Measurements from ENCODE around the gene THSD7B. TPM values are rescaled to one million over a fixed set of nuclear protein-coding genes. Genes with fewer than 3 reads are reported as not detected.

THSD7B gene
- polyA plus RNA-seq, 1 experiment, result not detected

- Histone ChIP-seq H3K9me3 (ENCODE audit: control insufficient read depth, insufficient read depth, low read length) (peaks cover 15% of the 10 kb centered on the region), H3K4me3 (ENCODE audit: low read depth, low read length) (no peak overlapping the region), H3K27ac (ENCODE audit: low read depth, low read length) (no peak overlapping the region), H3K27me3 (ENCODE audit: control insufficient read depth, insufficient read depth, low read length) (no peaks in the 10 kb centered on the region)
- no peak for DNase-seq (ENCODE audit: low read depth, low spot score)
- ChIA-PET CTCF (no interaction called here), POLR2A (no interaction called here)
- TF ChIP-seq CTCF (IDR thresholded peaks at IDR 0.05; ENCODE audit: low read depth, low read length), result no peak
Observed at GRCh38 chr2:137511526-137511925, 746.2 kb downstream of the THSD7B start.

GRCh38 chr2:137521653-137522619 lies 756.6 kb downstream of the THSD7B start:
- ChIA-PET POLR2A (no interaction called here), CTCF (no interaction called here)
- DNase-seq (ENCODE audit: low read depth, low spot score), result no peak
- no peak for TF ChIP-seq CTCF (IDR thresholded peaks at IDR 0.05; ENCODE audit: low read depth, low read length)
- H3K27me3 ChIP-seq (ENCODE audit: control insufficient read depth, insufficient read depth, low read length), result no peaks in the 10 kb centered on the region
- peaks cover 16% of the 10 kb centered on the region for H3K9me3 ChIP-seq (ENCODE audit: control insufficient read depth, insufficient read depth, low read length)
- H3K27ac ChIP-seq (ENCODE audit: low read depth, low read length), result no peak overlapping the region
- H3K4me3 ChIP-seq (ENCODE audit: low read depth, low read length), result no peak overlapping the region

- ChIA-PET POLR2A (no interaction called here), CTCF (no interaction called here)
- no peak for DNase-seq (ENCODE audit: low read depth, low spot score)
- TF ChIP-seq CTCF (IDR thresholded peaks at IDR 0.05; ENCODE audit: low read depth, low read length), result no peak
- Histone ChIP-seq H3K27ac (ENCODE audit: low read depth, low read length) (no peak overlapping the region), H3K27me3 (ENCODE audit: control insufficient read depth, insufficient read depth, low read length) (no peaks in the 10 kb centered on the region), H3K9me3 (ENCODE audit: control insufficient read depth, insufficient read depth, low read length) (peaks cover 16% of the 10 kb centered on the region), H3K4me3 (ENCODE audit: low read depth, low read length) (no peak overlapping the region)
Observed at GRCh38 chr2:137522620-137523011, 757.3 kb downstream of the THSD7B start.

GRCh38 chr2:137523931-137524330 lies 758.6 kb downstream of the THSD7B start:
- Histone ChIP-seq H3K4me3 (ENCODE audit: low read depth, low read length) (no peak overlapping the region), H3K27ac (ENCODE audit: low read depth, low read length) (no peak overlapping the region), H3K27me3 (ENCODE audit: control insufficient read depth, insufficient read depth, low read length) (no peaks in the 10 kb centered on the region), H3K9me3 (ENCODE audit: control insufficient read depth, insufficient read depth, low read length) (peaks cover 12% of the 10 kb centered on the region; the same call in 1 of the 2 replicates)
- no peak for DNase-seq (ENCODE audit: low read depth, low spot score)
- POLR2A ChIA-PET, result no interaction called here
- CTCF ChIA-PET, result no interaction called here
- TF ChIP-seq CTCF (IDR thresholded peaks at IDR 0.05; ENCODE audit: low read depth, low read length), result no peak

GRCh38 chr2:137525132-137525531 lies 759.8 kb downstream of the THSD7B start:
- Histone ChIP-seq H3K4me3 (ENCODE audit: low read depth, low read length) (no peak overlapping the region), H3K27ac (ENCODE audit: low read depth, low read length) (no peak overlapping the region), H3K9me3 (ENCODE audit: control insufficient read depth, insufficient read depth, low read length) (peaks cover 12% of the 10 kb centered on the region; the same call in 1 of the 2 replicates), H3K27me3 (ENCODE audit: control insufficient read depth, insufficient read depth, low read length) (no peaks in the 10 kb centered on the region)
- ChIA-PET POLR2A (no interaction called here), CTCF (no interaction called here)
- TF ChIP-seq CTCF (IDR thresholded peaks at IDR 0.05; ENCODE audit: low read depth, low read length), result no peak
- no peak for DNase-seq (ENCODE audit: low read depth, low spot score)

Measured in AG04450 (cell line).